Panc1 (cell line): ENCODE measurements around the gene MAPKBP1. TPM values are rescaled to one million over a fixed set of nuclear protein-coding genes. Genes with fewer than 3 reads are reported as not detected.

Source experiments
- ATAC-seq: fragments of 200-7000 bp; cut with Tn5 transposase; 2 replicates; pipeline ENCODE4 v1.9.1; 2020; ENCODE audit warnings: mild to moderate bottlenecking, moderate library complexity
- BruUV-seq: library from RNA; stranded (reverse); fragments of 400-500 nt; replicated peaks from 2 replicates; lab custom pipeline; 2021; lab: Mats Ljungman, UMichigan
- CTCF ChIA-PET: fragments of 300-600 bp; sonication (Branson Sonifier 250); formaldehyde crosslinking; loops from one replicate; lab custom pipeline; 2022; ENCODE audit warnings: antibody characterized with exemption; lab: Charles Lee
- POLR2A ChIA-PET: fragments of 300-600 bp; sonication (Branson Sonifier 250); formaldehyde crosslinking; loops from one replicate; lab custom pipeline; 2022; ENCODE audit warnings: antibody characterized with exemption; lab: Charles Lee
- DNase-seq: peaks from one replicate; pipeline ENCODE4 v3.0.0-alpha.2; 2010; ENCODE audit warnings: low read depth, low spot score
- H3K27ac ChIP-seq: 2 replicates; pipeline ENCODE4 v1.5.1; 2011; ENCODE audit warnings: mild to moderate bottlenecking, low read length, inconsistent platforms
- H3K27me3 ChIP-seq: fragments of 200-500 bp; sonication (Bioruptor generic); 2 replicates; pipeline ENCODE4 v1.6.0; 2014; ENCODE audit warnings: low read length, inconsistent platforms; ENCODE audit not compliant: control insufficient read depth, insufficient read depth
- H3K36me3 ChIP-seq: fragments of 200-500 bp; sonication (Bioruptor generic); 2 replicates; pipeline ENCODE4 v1.5.1; 2014; ENCODE audit warnings: inconsistent platforms, mild to moderate bottlenecking, low read length, moderate library complexity; ENCODE audit not compliant: control insufficient read depth, insufficient read depth
- H3K4me1 ChIP-seq: 2 replicates; pipeline ENCODE4 v1.5.1; 2011; ENCODE audit warnings: inconsistent platforms, mild to moderate bottlenecking, low read length, moderate library complexity; ENCODE audit not compliant: control insufficient read depth, insufficient read depth
- H3K4me3 ChIP-seq, 2 experiments: 2 replicates each; pipeline ENCODE4 v1.5.1; 2011 to 2012; ENCODE audit warnings: low read depth in 2 of 2, low read length in 2 of 2, mild to moderate bottlenecking in 2 of 2, inconsistent platforms in 1 of 2, moderate library complexity in 1 of 2
- H3K9me3 ChIP-seq: fragments of 200-500 bp; sonication (Bioruptor generic); 2 replicates; pipeline ENCODE4 v1.5.1; 2014; ENCODE audit warnings: low read depth, mild to moderate bottlenecking, inconsistent platforms, low read length, moderate library complexity; ENCODE audit not compliant: control insufficient read depth, insufficient read depth
- POLR2AphosphoS5 ChIP-seq: IDR thresholded peaks from 2 replicates; pipeline ENCODE4 v1.6.1; 2012; ENCODE audit warnings: mild to moderate bottlenecking, low read depth, low read length, moderate library complexity
- SIN3A ChIP-seq: IDR thresholded peaks from 2 replicates; pipeline ENCODE4 v1.6.1; 2012; ENCODE audit warnings: low read depth, mild to moderate bottlenecking, low read length, moderate library complexity, borderline replicate concordance; ENCODE audit not compliant: insufficient read depth
- TCF7L2 ChIP-seq: IDR thresholded peaks from 2 replicates; pipeline ENCODE4 v1.6.1; 2011; ENCODE audit warnings: mild to moderate bottlenecking, low read depth, low read length, inconsistent platforms
- in situ Hi-C: cut with HindIII; loops from 2 replicates; pipeline ENCODE4 v1.10.0; 2016; ENCODE audit warnings: low sequenced_read_pairs, low pct_unique_long_range_greater_than_20kb
- intact Hi-C: fragments of 100-400 bp; cut with micrococcal nuclease; formaldehyde crosslinking; loops from one replicate; pipeline ENCODE4 v1.10.0; 2022; ENCODE audit not compliant: unreplicated experiment
- total RNA-seq: library from RNA; stranded (reverse); gene quantifications from one replicate; pipeline ENCODE4 v1.2.1, GENCODE V29; 2021; ENCODE audit not compliant: unreplicated experiment
- TF ChIP-seq, protein P1 (sequence below): fragments of 450-650 bp; IDR thresholded peaks from 2 replicates; pipeline ENCODE4 v1.5.1; 2017; ENCODE audit warnings: mild to moderate bottlenecking
- TF ChIP-seq, protein P2 (sequence below), 2 experiments: IDR thresholded peaks; 2 replicates each; pipeline ENCODE4 v1.6.1; 2011 to 2012; ENCODE audit warnings: low read depth in 2 of 2, control low read depth in 1 of 2, low read length in 1 of 2, mild to moderate bottlenecking in 1 of 2, moderate library complexity in 1 of 2; ENCODE audit not compliant: insufficient read depth in 1 of 2

MAPKBP1 gene
- total RNA-seq, 1 experiment from 2014 or later, result 38.4 TPM

DNA sequence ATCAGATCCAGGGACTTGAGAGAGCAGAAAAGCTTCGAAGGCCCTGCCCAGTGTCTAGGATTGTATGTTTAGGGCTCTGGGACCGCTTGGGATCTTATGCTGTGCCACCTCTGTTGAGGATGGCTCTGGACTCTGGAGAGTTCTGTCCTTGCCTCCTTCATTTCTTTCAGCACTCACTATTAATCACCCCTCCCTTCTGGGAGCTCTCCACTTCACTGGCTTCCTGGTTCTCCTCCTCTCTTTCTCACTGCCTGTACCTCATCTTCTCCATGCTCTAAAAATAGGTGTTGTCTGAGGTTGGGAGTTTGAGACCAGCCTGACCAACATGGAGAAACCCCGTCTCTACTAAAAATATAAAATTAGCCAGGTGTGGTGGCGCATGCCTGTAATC lies 17.3 kb downstream of the MAPKBP1 start:
- intact Hi-C loops (no loop called here), in situ Hi-C loops (no loop called here)
- peaks cover 25% of the 10 kb centered on the region for H3K4me1 ChIP-seq
- no peaks in the 10 kb centered on the region for H3K36me3 ChIP-seq
- TF ChIP-seq POLR2AphosphoS5 (no peak), SIN3A (no peak), TCF7L2 (no peak)
- TF ChIP-seq, protein P1, sequence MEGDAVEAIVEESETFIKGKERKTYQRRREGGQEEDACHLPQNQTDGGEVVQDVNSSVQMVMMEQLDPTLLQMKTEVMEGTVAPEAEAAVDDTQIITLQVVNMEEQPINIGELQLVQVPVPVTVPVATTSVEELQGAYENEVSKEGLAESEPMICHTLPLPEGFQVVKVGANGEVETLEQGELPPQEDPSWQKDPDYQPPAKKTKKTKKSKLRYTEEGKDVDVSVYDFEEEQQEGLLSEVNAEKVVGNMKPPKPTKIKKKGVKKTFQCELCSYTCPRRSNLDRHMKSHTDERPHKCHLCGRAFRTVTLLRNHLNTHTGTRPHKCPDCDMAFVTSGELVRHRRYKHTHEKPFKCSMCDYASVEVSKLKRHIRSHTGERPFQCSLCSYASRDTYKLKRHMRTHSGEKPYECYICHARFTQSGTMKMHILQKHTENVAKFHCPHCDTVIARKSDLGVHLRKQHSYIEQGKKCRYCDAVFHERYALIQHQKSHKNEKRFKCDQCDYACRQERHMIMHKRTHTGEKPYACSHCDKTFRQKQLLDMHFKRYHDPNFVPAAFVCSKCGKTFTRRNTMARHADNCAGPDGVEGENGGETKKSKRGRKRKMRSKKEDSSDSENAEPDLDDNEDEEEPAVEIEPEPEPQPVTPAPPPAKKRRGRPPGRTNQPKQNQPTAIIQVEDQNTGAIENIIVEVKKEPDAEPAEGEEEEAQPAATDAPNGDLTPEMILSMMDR, result no peak
- TF ChIP-seq, protein P2, sequence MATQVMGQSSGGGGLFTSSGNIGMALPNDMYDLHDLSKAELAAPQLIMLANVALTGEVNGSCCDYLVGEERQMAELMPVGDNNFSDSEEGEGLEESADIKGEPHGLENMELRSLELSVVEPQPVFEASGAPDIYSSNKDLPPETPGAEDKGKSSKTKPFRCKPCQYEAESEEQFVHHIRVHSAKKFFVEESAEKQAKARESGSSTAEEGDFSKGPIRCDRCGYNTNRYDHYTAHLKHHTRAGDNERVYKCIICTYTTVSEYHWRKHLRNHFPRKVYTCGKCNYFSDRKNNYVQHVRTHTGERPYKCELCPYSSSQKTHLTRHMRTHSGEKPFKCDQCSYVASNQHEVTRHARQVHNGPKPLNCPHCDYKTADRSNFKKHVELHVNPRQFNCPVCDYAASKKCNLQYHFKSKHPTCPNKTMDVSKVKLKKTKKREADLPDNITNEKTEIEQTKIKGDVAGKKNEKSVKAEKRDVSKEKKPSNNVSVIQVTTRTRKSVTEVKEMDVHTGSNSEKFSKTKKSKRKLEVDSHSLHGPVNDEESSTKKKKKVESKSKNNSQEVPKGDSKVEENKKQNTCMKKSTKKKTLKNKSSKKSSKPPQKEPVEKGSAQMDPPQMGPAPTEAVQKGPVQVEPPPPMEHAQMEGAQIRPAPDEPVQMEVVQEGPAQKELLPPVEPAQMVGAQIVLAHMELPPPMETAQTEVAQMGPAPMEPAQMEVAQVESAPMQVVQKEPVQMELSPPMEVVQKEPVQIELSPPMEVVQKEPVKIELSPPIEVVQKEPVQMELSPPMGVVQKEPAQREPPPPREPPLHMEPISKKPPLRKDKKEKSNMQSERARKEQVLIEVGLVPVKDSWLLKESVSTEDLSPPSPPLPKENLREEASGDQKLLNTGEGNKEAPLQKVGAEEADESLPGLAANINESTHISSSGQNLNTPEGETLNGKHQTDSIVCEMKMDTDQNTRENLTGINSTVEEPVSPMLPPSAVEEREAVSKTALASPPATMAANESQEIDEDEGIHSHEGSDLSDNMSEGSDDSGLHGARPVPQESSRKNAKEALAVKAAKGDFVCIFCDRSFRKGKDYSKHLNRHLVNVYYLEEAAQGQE (IDR thresholded peaks at IDR 0.05; ENCODE audit: insufficient read depth in 1 of 2, low read depth in 2 of 2, low read length in 1 of 2), result no peak
- CTCF ChIA-PET, result no interaction called here
- peak overlapping the region; percentile 36; the same call in 1 of the 2 replicates for H3K27ac ChIP-seq
- H3K4me3 ChIP-seq, result no peak overlapping the region
- no peak for DNase-seq
- peak; percentile 42; the same call in 1 of the 2 replicates for ATAC-seq
- POLR2A ChIA-PET, result interaction anchor here (0.8 kb wide), 1 partner anchor 19 kb away, joined by 7 read pairs; no protein-coding TSS in a partner anchor
- no peaks in the 10 kb centered on the region for H3K27me3 ChIP-seq
- H3K9me3 ChIP-seq, result no peaks in the 10 kb centered on the region
- no TSS peak for BruUV-seq

DNA sequence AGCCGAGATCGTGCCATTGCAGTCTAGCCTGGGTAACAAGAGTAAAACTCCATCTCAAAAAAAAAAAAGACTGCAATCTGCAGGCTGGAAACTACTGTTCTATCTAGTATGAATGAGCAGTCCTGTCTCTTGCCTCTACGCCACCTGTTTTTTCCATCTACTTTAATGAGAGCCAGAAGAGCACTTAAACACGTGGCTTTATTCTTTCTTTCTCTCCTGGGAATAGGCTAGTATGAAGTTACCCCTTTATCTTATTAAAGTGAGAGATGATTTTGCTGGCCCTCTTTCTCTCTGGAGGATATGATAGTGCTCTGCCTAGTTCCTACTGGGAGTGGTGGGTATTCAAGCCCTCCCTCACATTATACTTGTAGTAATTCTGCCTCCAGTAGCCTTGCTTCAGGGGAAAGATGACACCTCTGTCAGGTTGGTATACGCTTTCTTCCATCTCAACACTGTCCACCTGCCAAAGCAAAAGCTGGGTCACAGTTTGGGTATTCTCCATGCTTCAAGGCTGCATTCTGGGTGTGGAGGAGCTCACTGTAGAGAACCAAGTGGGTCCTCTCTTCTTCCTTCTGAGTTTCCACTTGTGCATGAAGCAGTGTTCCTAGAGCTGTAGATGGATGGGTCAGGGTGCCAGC lies 17.8 kb downstream of the MAPKBP1 start:
- H3K36me3 ChIP-seq, result no peaks in the 10 kb centered on the region
- DNase-seq, result no peak
- no peak overlapping the region for H3K4me3 ChIP-seq
- ATAC-seq, result no peak
- ChIA-PET CTCF (no interaction called here), POLR2A (interaction anchor here (0.8 kb wide), 1 partner anchor 18 kb away, joined by 7 read pairs; no protein-coding TSS in a partner anchor)
- intact Hi-C loops, result no loop called here
- no peak for TF ChIP-seq TCF7L2
- no peak overlapping the region for H3K27ac ChIP-seq
- no peaks in the 10 kb centered on the region for H3K9me3 ChIP-seq
- H3K4me1 ChIP-seq, result peaks cover 25% of the 10 kb centered on the region
- no TSS peak for BruUV-seq
- in situ Hi-C loops, result no loop called here
- H3K27me3 ChIP-seq, result no peaks in the 10 kb centered on the region

DNA sequence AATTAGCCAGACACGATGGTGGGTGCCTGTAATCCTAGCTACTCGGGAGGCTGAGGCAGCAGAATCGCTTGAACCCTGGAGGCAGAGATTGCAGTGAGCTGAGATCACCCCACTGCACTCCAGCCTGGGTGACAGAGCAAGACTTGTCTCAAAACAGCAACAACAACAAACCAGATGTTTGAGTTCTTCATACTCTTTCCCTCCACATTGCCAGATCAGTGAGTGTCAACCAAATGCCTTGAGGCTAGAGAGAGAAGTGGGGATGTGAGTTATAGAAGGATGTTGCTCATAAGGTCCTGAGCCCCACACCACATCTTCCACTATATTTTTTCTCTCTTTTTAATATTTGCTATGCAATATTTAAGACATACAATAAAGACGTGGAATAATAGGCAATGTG lies 19.8 kb downstream of the MAPKBP1 start:
- no peak for DNase-seq
- Histone ChIP-seq H3K4me1 (peaks cover 20% of the 10 kb centered on the region), H3K9me3 (no peaks in the 10 kb centered on the region), H3K4me3 (no peak overlapping the region), H3K27ac (no peak overlapping the region), H3K36me3 (no peaks in the 10 kb centered on the region), H3K27me3 (no peaks in the 10 kb centered on the region)
- intact Hi-C loops (no loop called here), in situ Hi-C loops (no loop called here)
- CTCF ChIA-PET, result interaction anchor here (0.5 kb wide), 1 partner anchor 17 kb away, joined by 4 read pairs; no protein-coding TSS in a partner anchor
- BruUV-seq, result no TSS peak
- TF ChIP-seq TCF7L2, result no peak
- TF ChIP-seq POLR2AphosphoS5, result no peak
- no peak for TF ChIP-seq SIN3A
- TF ChIP-seq, protein P2 (IDR thresholded peaks at IDR 0.05; ENCODE audit: insufficient read depth in 1 of 2, low read depth in 2 of 2, low read length in 1 of 2), result no peak
- TF ChIP-seq, protein P1, result no peak
- no peak for ATAC-seq
- POLR2A ChIA-PET, result no interaction called here
